IPS-NIHi7 (cell line): ENCODE measurements around the gene FOXN3.

Experiments
- DNase-seq: peaks from one replicate; pipeline ENCODE4 v3.0.0; 2012; ENCODE audit warnings: mixed read lengths; ENCODE audit errors: extremely low spot score

FOXN3 gene

GRCh38 chr14:89382901-89383845 lies 33.9 kb downstream of the FOXN3 start:
- no peak for DNase-seq

- no peak for DNase-seq
Observed at GRCh38 chr14:89382487-89382886, 34.5 kb downstream of the FOXN3 start.

DNA sequence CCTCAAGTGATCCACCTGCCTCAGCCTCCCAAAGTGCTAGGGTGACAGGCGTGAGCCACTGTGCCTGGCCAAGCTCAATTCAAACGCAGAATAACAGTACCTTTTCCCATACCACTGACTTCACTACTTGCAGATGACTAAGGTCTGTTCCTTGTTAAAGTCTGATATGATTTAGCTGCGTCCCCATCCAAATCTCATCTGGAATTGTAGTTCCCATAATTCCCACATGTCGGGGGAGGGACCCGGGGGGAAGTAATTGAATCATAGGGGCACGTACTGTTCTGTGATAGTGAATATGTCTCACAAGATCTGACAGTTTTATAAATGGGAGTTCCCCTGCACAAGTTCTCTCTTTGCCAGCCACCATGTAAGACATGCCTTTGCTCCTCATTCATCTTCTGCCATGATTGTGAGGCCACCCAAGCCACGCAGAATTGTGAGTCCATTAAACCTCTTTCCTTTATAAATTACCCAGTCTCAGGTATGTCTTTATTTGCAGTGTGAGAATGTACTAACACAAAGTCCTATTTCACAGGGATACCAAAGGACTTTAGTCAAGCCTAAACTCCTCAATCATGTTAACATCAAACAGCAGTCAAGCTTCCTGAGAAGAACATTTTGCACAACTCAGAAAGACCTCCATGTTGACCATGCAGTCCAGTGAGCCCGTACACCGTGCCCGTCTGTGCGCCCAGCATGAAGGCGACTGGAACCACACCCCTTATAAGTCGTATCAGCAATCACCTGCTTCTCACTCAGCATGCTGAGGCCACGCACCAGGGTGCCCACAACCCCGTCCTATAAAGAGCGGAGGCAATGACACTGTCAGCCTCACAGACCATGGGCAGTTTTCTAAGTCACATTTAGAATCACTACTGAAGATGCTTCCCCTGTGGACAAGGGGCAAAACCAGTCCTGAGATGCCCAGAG lies 36.9 kb downstream of the FOXN3 start:
- no peak for DNase-seq

GRCh38 chr14:89379006-89379405 lies 38.0 kb downstream of the FOXN3 start:
- no peak for DNase-seq

- no peak for DNase-seq
Observed at GRCh38 chr14:89378119-89378518, 38.9 kb downstream of the FOXN3 start.

DNA sequence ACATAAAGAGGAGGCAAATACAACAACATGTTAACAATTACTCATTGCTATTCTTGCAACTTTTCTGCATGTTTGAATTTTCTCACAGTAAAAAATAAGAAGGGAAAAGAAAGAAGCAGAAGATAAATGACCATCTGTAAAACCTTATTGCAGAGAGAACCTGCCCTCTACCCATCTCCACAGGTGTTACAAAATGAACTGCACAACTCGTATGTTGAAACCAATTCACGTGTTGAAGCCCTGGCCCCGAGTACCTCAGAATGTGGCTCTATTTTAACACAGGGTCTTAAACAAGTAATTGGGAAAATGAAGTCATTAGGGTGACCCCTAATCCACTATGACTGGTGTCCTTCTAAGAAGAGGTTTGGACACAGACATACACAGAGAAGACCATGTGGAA lies 39.5 kb downstream of the FOXN3 start:
- DNase-seq, result no peak

DNA sequence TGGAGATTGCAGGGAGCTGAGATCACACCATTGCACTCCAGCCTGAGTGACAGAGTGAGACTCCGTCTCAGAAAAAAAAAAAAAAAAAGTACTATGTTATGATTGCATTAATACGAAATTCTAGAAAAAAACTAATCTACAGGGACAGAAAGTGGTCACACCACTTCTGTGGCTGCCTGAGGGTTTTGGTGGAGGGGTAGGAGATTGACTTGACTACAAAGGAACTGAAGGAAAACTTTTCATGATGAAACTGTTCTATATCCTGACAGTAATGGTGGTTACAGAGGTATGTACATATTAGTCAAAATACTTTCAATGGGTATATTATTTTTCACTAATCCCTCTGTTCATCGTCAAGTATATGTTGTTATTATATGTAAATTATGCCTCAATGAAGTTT lies 42.1 kb downstream of the FOXN3 start:
- no peak for DNase-seq

DNA sequence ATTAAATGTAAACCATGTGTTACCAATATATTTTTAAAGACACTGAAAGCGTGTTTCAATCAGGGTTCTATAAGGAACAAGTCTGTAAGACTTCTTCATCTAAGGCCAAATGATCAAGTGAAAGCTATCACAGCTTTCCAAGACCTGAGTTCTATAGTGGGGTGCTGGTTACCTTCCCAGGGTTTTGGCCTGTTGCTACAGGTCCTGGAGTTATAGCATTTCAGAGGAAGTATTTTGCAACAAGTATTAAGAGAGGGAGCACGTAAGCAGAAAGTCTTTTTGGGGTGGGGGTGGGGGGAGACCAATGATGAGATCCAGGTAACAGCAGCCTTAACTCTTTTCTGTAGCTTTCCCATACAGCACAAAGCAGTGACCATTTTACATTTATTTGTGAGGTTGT lies 43.8 kb downstream of the FOXN3 start:
- no peak for DNase-seq

- DNase-seq, result no peak
Observed at GRCh38 chr14:89372512-89372883, 44.5 kb downstream of the FOXN3 start.

DNA sequence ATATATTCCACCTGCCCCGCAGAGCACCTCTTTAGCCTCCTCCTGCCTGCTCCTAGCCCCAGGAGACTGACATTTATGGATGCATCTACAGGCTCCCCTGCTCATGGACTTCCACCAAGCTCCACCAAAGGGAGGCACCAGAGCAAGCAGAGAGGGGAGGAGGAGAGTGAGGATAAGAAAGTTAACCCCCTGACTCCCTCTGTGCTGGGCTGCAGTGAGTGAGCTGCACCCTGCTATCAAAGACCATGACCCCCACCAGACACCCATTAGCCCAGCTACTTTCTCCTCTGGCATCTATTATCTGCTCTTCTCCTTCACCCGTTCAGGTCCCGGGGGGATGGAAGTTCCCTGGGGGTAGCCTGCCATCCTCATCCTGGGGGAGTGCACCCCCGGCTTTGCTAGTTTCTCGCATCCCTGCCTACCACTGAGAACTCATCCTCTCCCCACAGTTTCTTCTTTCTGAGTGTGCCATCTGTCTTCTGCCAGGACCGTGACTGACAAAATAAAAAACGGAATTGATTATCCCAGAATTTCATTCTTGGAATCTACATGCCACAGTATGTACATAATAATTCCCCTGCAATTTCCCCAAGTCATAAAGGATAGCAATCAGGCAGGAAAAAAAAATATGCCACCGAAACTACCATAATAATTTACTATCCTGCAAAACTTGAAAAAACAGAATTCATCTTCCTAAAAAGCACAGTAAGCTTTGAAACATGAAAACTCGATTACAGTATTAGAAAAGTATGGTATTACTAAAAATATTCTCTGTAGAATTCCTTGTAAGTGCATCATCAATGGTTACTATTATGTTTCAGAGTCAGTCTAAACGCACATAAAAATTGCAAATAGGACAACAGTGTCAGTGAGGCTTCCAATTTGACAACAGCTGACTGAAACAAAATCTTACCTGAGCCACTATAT lies 45.2 kb downstream of the FOXN3 start:
- DNase-seq, result no peak

- DNase-seq, result no peak
Observed at GRCh38 chr14:89370781-89371180, 46.3 kb downstream of the FOXN3 start.

DNA sequence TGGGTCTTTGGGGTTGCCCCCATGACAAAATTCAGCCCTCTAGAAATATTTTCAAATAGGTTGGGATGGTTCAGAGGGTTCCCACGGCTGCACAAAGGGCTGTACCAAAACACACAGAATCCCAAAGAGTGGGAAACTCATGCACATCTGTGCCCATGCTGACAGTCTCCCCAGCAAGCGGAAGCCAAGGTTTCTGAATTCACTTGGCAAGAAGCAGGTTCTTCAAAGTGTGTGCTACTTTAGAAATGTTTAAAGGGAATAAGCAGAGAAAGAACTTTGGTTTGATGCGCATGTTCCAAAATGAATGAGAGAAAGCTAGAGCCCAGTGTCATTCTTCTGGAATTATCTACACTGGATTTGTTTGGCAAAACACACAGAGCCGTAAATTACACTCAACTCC lies 46.7 kb downstream of the FOXN3 start:
- no peak for DNase-seq

DNA sequence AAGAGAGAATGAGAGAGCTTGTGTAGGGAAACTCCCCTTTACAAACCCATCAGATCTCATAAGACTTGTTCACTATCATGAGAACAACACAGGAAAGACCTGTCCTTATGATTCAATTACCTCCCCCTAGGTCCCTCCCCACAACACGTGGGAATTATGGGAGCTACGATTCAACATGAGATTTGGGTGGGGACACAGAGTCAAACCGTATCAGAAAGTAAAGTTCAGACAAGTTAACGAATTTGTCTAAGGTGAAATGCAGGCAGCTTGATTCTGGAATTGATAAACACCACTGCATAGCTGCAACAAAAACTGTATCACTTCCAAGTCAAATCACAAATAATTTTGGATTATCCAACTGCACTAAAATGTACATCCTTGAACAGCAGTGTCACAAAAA lies 47.4 kb downstream of the FOXN3 start:
- DNase-seq, result no peak

GRCh38 chr14:89368490-89369477 lies 48.2 kb downstream of the FOXN3 start:
- DNase-seq, result no peak

DNA sequence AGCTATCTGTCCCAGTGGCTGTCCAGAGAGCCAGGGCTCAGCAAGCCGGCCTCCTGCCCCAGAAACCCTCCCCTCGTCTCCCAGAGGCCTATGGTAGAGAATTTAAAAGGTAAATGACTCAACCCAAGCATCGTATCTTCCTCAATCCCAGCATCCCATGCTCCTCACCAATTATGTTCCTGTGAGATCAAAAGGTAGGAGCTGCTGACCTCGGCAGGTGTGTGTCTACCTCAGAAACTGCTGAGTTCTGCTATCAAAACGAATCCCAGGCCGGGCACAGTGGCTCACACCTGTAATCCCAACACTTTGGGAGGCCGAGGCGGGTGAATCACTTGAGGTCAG lies 49.3 kb downstream of the FOXN3 start:
- no peak for DNase-seq

- DNase-seq, result no peak
Observed at GRCh38 chr14:89366864-89367778, 49.9 kb downstream of the FOXN3 start.

DNA sequence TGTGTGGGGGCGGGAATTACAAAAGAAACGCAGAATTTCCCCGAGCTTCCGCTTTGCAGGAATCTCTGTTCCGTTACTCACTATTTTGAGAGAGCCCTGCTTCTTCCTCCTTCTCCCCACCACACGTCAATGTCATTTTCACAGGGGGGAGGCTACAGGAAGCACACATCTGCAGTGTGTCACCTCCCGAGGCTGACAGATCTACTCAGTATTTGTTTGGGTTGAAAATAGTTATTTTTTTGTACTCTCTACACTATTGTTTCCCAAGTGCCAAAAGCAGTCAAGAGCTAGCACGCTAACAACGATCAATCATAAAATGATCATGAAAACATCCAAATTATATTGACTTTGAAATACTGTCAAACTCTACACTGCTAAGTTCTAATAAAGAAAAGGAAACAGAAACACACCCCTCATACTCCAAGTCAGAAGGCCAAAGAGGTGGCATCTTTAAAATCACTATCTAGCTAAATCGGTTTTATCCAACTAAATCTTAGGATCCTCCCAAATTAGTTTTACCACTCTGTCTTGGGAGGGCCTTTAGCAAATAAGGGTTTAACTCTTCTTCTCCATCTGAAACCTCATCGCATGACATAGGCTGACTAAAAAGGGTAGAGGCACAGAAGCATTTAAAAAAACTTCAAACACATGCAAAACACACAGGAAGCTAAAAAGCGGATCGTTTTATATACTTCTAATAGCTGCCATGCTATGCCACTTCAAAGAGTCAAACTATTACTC lies 51.8 kb downstream of the FOXN3 start:
- DNase-seq, result no peak

GRCh38 chr14:89364316-89364715 lies 52.7 kb downstream of the FOXN3 start:
- no peak for DNase-seq

DNA sequence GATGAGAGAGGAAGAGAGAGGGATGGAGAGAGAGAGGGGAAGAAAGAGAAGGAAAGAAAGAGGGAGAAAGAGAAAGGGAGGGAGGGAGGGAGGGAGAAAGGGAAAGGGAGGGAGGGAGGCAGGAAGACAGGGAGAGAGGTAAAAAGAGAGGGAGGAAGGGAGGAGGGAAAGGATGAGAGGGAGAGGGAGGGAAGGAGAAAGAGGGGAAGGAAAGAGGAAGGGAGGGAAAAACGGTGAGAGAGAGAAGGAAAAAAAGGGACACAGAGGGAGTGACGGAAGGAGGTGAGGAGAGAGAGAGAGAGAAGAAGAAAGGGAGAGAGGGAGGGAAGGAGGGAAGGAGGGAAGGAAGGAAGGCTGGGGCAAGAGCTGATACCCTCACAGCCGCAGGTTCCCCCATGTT lies 56.8 kb downstream of the FOXN3 start:
- DNase-seq, result no peak
